AG09309 (cell line): ENCODE measurements around the gene CYP4Z1.
"Not testable (repeated sequence)": the region's sequence is repeated elsewhere in the genome, so short reads cannot be mapped to it uniquely, and the experiment has no call there.

Experiments used
- DNase-seq: peaks from one replicate; pipeline ENCODE4 v3.0.0-alpha.2; 2010; ENCODE audit warnings: low read depth
- H3K4me3 ChIP-seq: 2 replicates; pipeline ENCODE4 v1.5.1; 2011; ENCODE audit warnings: mild to moderate bottlenecking, low read depth, low read length, moderate library complexity; ENCODE audit not compliant: control insufficient read depth
- TF ChIP-seq, protein P1 (sequence below): IDR thresholded peaks from 2 replicates; pipeline ENCODE4 v1.5.1; 2011; ENCODE audit warnings: mild to moderate bottlenecking, low read depth, low read length, inconsistent platforms; ENCODE audit not compliant: insufficient read depth, control insufficient read depth; ENCODE audit errors: missing control alignments

Gene CYP4Z1

DNA sequence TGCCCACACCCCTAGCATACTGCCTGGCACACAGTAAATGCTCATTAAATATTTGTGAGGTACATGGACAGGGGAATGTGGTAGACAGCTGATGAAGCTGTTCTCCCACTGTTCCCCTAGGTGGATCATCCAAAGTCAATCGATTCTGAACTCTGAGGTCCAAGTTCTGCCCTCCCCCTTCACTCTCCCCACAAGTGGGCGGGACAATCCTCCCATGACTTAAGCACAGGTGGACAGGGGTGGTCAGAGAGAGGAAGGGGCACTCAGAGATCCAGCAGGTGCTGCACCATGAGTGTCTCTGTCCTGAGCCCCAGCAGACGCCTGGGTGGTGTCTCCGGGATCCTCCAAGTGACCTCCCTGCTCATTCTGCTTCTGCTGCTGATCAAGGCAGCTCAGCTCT lies 70.2 kb downstream of the CYP4Z1 start, which contains the start of gene CYP4A22:
Gene CYP4A22, plus strand, starts transcription at position 244 of the 400 bp plus-strand sequence. Its CDS starts 45 bp downstream, at position 289.
- H3K4me3 ChIP-seq = no peak within 1 kb of the TSS
- TF ChIP-seq, protein P1, sequence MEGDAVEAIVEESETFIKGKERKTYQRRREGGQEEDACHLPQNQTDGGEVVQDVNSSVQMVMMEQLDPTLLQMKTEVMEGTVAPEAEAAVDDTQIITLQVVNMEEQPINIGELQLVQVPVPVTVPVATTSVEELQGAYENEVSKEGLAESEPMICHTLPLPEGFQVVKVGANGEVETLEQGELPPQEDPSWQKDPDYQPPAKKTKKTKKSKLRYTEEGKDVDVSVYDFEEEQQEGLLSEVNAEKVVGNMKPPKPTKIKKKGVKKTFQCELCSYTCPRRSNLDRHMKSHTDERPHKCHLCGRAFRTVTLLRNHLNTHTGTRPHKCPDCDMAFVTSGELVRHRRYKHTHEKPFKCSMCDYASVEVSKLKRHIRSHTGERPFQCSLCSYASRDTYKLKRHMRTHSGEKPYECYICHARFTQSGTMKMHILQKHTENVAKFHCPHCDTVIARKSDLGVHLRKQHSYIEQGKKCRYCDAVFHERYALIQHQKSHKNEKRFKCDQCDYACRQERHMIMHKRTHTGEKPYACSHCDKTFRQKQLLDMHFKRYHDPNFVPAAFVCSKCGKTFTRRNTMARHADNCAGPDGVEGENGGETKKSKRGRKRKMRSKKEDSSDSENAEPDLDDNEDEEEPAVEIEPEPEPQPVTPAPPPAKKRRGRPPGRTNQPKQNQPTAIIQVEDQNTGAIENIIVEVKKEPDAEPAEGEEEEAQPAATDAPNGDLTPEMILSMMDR = no peak
- DNase-seq = no peak

- H3K4me3 ChIP-seq = no peak overlapping the region
- TF ChIP-seq, protein P1 = no peak
- DNase-seq = no peak
Observed at GRCh38 chr1:47137925-47138615, 71.0 kb downstream of the CYP4Z1 start.

- H3K4me3 ChIP-seq, DNase-seq: not testable (repeated sequence)
Observed at GRCh38 chr1:47140358-47140757, 73.3 kb downstream of the CYP4Z1 start.

DNA sequence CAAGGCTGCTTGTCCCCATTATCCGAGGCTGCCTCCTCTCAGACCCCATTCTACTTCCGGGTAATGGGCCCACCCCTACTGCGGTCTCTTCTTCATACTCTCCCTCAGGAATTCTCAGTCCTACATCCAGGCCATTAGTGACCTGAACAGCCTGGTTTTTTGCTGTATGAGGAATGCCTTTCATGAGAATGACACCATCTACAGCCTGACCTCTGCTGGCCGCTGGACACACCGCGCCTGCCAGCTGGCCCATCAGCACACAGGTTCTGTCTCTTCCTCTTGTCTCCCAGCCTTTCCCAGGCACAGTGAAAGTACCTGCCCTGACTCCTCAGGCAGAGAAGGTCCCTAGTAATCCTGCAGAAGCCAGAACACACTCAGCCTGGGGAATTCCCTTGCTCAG lies 76.6 kb downstream of the CYP4Z1 start:
- H3K4me3 ChIP-seq, DNase-seq: not testable (repeated sequence)
- TF ChIP-seq, protein P1 = peak; percentile 27

GRCh38 chr1:47146495-47146894 lies 79.5 kb downstream of the CYP4Z1 start:
- DNase-seq, H3K4me3 ChIP-seq: not testable (repeated sequence)

DNA sequence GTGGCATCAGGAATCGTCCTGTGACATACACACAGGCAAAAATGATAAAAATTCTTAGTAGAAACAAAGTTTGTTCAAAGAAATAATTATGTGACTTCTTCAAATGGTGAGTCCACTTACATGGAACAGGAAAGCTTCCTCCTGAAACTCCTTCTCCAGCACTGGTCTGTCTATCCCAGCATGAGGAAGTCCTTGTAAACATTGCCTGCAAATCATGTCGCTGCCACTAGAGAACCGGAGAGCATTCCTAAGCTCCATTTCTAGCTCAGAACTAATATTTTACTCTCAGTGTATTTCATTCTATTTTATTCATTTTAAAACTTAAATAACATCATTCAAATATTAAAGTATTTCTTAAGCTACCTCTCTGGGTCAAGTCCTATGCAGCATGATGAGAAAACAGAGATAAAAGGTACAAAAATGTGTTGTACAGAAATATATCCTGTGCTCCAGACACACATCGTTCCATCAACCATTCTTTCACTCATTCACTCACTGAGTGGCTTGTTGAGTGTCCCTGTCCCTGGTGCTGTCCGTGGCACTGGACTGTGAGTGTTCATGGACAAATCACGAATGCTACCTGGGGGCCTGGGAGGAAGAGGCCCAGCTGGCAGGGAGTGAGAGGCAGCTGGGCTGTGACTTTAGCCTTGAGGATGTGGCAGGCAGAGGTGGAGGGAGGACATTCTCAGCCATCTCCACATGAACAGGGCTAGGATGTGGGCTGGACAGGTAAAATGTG lies 80.2 kb downstream of the CYP4Z1 start:
- no peak overlapping the region for H3K4me3 ChIP-seq
- TF ChIP-seq, protein P1 = no peak
- no peak for DNase-seq

- not testable (repeated sequence) for H3K4me3 ChIP-seq, DNase-seq
Observed at GRCh38 chr1:47149162-47149561, 82.1 kb downstream of the CYP4Z1 start.

- H3K4me3 ChIP-seq, DNase-seq: not testable (repeated sequence)
Observed at GRCh38 chr1:47156457-47156856, 89.4 kb downstream of the CYP4Z1 start.

GRCh38 chr1:47157957-47158356 lies 90.9 kb downstream of the CYP4Z1 start:
- not testable (repeated sequence) for H3K4me3 ChIP-seq, DNase-seq
